Mesodermal cell (in vitro differentiated cells): ENCODE measurements around the gene TMEM14A. TPM values are rescaled to one million over a fixed set of nuclear protein-coding genes. Genes with fewer than 3 reads are reported as not detected.

Experiments used
- H3K27ac ChIP-seq: 2 replicates; pipeline ENCODE4 v1.7.0; 2013; ENCODE audit warnings: mild to moderate bottlenecking, low read depth, low read length, moderate library complexity; ENCODE audit not compliant: severe bottlenecking
- H3K36me3 ChIP-seq: 2 replicates; pipeline ENCODE4 v1.7.1; 2013; ENCODE audit warnings: mild to moderate bottlenecking, low read length, moderate library complexity; ENCODE audit not compliant: control insufficient read depth, insufficient read depth
- H3K4me1 ChIP-seq: one replicate; pipeline ENCODE4 v1.7.1; 2013; ENCODE audit warnings: mild to moderate bottlenecking, low read length; ENCODE audit not compliant: insufficient read depth, control insufficient read depth, poor library complexity, severe bottlenecking
- H3K4me3 ChIP-seq: 2 replicates; pipeline ENCODE4 v1.7.0; 2013; ENCODE audit warnings: low read length, control low read depth, mild to moderate bottlenecking; ENCODE audit not compliant: insufficient read depth, poor library complexity, severe bottlenecking; ENCODE audit errors: extremely low read depth
- H3K9me3 ChIP-seq: 2 replicates; pipeline ENCODE4 v1.7.1; 2013; ENCODE audit warnings: mild to moderate bottlenecking, low read length, moderate library complexity; ENCODE audit not compliant: control insufficient read depth
- WGBS, 2 experiments: methylation state at CpG; one replicate each; pipeline ENCODE4 v1.1.5; 2013; ENCODE audit warnings: missing lambda C conversion rate in 2 of 2; ENCODE audit not compliant: insufficient coverage in 2 of 2; 5-methylcytosine and 5-hydroxymethylcytosine counted together
- polyA plus RNA-seq, 2 experiments: library from polyadenylated mRNA; stranded (reverse); fragments of 50-300 nt; gene quantifications; one replicate each; pipeline ENCODE4 v1.2.3, GENCODE V29; 2013

Gene TMEM14A, protein sequence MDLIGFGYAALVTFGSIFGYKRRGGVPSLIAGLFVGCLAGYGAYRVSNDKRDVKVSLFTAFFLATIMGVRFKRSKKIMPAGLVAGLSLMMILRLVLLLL
- polyA plus RNA-seq (2013, experiment 1 of 2), result 16.0 TPM
- 17.5 TPM for polyA plus RNA-seq (2013, experiment 2 of 2)

DNA sequence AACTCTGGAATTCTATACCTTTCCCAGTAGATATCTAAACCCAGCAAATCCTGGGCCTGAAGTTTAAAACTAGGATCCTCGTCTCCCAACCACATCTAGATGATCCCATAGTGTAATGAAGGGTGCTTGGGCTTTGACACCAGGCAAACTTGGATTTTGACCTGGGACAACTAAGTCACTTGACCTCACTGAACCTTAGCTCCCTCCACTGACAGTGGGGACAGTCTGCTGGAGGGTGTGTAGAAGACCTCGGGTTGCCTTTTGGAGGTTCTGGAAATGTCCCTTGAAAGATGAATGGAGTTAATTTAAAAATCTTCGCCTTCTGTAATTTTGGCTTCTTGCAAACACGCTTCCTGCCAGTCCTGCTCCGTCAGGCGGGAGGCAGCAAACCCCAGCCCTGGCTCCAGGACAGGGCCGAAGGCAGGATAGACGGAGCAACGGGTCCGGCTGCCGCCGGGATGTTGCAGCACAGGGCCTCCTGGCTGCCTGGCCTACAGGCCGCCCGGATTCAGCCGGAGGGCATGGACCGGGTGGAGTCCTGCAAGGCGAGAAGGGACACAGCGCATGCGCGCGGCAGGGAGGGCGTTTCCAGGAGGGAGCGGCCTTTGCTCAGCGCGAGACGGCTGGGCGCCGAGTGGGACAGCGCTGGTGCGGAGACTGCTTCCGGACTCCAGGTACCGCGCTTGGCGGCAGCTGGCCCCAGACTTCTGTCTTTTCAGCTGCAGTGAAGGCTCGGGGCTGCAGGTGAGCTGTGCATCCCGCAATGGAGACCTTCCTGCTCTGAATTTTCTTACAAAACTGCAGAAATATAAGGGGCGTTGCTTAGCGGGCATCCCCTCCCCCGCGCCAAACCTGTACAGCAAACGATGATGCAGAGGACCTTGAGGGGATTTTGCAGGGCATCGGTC, at the start of gene TMEM14A:
TMEM14A (plus strand) TSS at position 612 of the 908 bp plus-strand sequence. CDS start 5,990 bp downstream, outside the sequence.
- Histone ChIP-seq H3K4me1 (peaks cover 4% of the 10 kb centered on the region), H3K4me3 (peak within 1 kb of the TSS; percentile 47), H3K9me3 (no peaks in the 10 kb centered on the region), H3K27ac (no peak within 1 kb of the TSS), H3K36me3 (peaks cover 13% of the 10 kb centered on the region)
- 5 to 8% methylated on average over 37 to 39 of the region's 42 CpGs for WGBS, 2 experiments

- H3K27ac ChIP-seq, result no peak overlapping the region
- H3K4me1 ChIP-seq, result peaks cover 2% of the 10 kb centered on the region
- no peak overlapping the region for H3K4me3 ChIP-seq
- WGBS, 2 experiments, result no CpG with 5 or more reads among the region's 1 CpG
- no peaks in the 10 kb centered on the region for H3K9me3 ChIP-seq
- no peaks in the 10 kb centered on the region for H3K36me3 ChIP-seq
Observed at GRCh38 chr6:52621631-52622030, 49.3 kb upstream of the TMEM14A start.

DNA sequence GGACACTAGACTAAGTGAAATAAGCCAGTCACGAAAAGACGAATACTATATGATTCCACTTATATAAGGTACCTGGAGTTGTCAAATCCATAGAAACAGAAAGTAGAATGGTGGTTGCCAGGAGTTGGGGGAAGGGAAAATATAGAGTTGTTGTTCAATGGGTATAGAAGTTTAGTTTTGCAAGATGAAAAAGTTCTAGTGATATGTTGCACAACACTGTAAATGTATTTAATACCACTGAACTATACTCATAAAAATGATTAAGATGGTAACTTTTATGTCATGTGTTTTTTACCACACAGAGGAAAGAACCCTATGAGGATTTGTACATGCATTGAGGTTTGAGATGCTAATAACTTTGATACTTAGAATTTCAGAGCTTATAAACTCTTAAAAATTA, 48.1 kb upstream of the TMEM14A start:
- H3K27ac ChIP-seq, result no peak overlapping the region
- H3K4me1 ChIP-seq, result no peaks in the 10 kb centered on the region
- no peak overlapping the region for H3K4me3 ChIP-seq
- H3K9me3 ChIP-seq, result no peaks in the 10 kb centered on the region
- no peaks in the 10 kb centered on the region for H3K36me3 ChIP-seq
- WGBS, 2 experiments, result 100% methylated on average over 2 of the region's 2 CpGs; no CpG with 5 or more reads in 1 of the 2 experiments

DNA sequence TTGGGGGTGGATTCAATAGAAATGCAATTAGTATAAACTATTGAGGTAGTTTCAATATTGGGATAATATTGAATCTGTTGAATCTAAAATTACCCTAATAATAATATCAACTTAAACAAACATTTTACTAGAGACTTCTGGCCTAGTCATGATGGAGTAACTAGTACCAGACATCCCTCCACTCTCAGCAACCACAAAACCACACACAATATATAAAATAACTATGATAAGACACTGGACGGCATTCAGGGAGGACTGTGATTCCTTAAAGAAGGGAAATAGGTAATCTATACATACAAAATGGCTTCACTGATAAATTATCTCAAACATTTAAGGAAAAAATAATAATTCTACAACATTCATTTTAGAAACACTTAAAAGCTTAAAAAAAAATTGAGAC, 38.9 kb upstream of the TMEM14A start:
- WGBS, 2 experiments, result no CpG with 5 or more reads among the region's 1 CpG
- Histone ChIP-seq H3K4me3 (no peak overlapping the region), H3K4me1 (peaks cover 8% of the 10 kb centered on the region), H3K9me3 (no peaks in the 10 kb centered on the region), H3K27ac (no peak overlapping the region), H3K36me3 (no peaks in the 10 kb centered on the region)

DNA sequence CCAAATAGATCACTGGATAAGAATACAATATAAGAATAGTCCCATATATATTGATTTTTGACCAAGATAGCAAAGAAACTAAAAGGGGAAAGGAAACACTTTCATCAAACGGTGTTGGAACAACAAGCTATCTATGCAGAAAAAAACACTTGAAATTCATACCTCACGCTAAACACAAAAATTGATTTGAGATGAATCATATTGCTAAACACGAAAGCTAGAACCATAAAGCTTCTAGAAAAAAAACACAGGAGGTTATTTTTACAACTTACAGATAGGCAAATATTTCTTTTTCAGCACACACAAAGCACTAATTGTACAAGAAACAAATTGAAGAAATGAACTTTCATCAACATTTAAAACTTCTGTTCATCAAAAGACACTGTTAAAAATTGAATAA, 36.7 kb upstream of the TMEM14A start:
- no peak overlapping the region for H3K4me3 ChIP-seq
- 100% methylated on average over 1 of the region's 3 CpGs; no CpG with 5 or more reads in 1 of the 2 experiments for WGBS, 2 experiments
- no peak overlapping the region for H3K27ac ChIP-seq
- peaks cover 8% of the 10 kb centered on the region for H3K4me1 ChIP-seq
- H3K9me3 ChIP-seq, result no peaks in the 10 kb centered on the region
- no peaks in the 10 kb centered on the region for H3K36me3 ChIP-seq

DNA sequence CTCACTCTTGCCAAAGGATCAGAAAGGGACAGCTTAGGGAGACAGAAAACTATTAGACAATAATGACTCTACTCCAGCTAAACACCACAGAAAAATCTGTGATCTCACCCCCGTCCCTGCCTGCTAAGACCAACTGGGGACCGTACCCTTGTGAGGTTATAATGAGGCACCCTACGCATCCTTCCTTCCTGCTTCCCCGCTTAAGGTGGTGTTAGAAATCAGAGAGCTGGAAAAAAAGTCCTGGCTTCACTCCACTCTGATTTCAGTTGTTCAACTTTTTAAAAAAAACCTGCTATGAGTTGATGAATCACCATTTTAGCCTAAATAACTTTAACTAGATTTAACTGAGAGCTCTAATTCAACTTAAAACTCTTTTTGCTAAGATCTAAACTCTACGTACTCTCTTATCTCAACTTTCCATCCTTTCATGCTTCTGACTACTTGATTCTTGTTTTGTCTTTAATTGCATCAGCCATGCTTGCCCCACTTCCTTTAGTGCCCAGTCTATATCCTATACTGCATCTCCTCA, 35.8 kb upstream of the TMEM14A start:
- Histone ChIP-seq H3K4me1 (peaks cover 8% of the 10 kb centered on the region), H3K9me3 (no peaks in the 10 kb centered on the region), H3K4me3 (no peak overlapping the region), H3K36me3 (no peaks in the 10 kb centered on the region), H3K27ac (peak overlapping the region; percentile 60)
- WGBS, 2 experiments, result 73 to 100% methylated on average over 1 to 3 of the region's 5 CpGs

DNA sequence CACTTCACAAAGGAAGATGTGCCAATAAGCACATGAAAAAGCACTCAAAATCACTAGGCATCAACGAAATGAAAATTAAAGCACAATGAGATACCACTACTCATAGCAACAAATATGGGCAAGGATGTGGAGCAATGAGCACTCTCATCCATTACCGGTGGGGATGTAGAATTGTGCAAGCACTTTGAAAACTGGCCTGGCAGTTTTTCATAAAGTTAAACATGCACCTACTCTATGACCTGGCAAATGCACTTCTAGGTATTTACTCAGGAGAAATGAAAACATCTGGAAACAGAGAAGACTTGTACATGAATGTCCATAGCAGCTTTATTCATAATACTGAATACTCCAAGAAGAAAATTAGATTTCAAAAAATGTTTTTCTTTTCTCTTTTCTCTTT, 34.1 kb upstream of the TMEM14A start:
- no peak overlapping the region for H3K4me3 ChIP-seq
- H3K9me3 ChIP-seq, result no peaks in the 10 kb centered on the region
- no peaks in the 10 kb centered on the region for H3K36me3 ChIP-seq
- peaks cover 11% of the 10 kb centered on the region for H3K4me1 ChIP-seq
- 100% methylated on average over 2 of the region's 2 CpGs; no CpG with 5 or more reads in 1 of the 2 experiments for WGBS, 2 experiments
- no peak overlapping the region for H3K27ac ChIP-seq

GRCh38 chr6:52639493-52639892, 31.4 kb upstream of the TMEM14A start:
- H3K4me3 ChIP-seq, result no peak overlapping the region

GRCh38 chr6:52640170-52640569, 30.7 kb upstream of the TMEM14A start:
- no peak overlapping the region for H3K4me3 ChIP-seq
- H3K4me1 ChIP-seq, result peaks cover 17% of the 10 kb centered on the region
- WGBS, 2 experiments, result 83 to 90% methylated on average over 9 to 10 of the region's 11 CpGs
- no peaks in the 10 kb centered on the region for H3K9me3 ChIP-seq
- no peaks in the 10 kb centered on the region for H3K36me3 ChIP-seq
- H3K27ac ChIP-seq, result no peak overlapping the region

More at GRCh38 chr6:52639493-52639892, 31.4 kb upstream of the TMEM14A start:
- Histone ChIP-seq H3K9me3 (no peaks in the 10 kb centered on the region), H3K36me3 (no peaks in the 10 kb centered on the region), H3K27ac (no peak overlapping the region), H3K4me1 (peaks cover 23% of the 10 kb centered on the region)
- 100% methylated on average over 2 of the region's 2 CpGs; no CpG with 5 or more reads in 1 of the 2 experiments for WGBS, 2 experiments

GRCh38 chr6:52640916-52641315, 30.0 kb upstream of the TMEM14A start:
- Histone ChIP-seq H3K9me3 (no peaks in the 10 kb centered on the region), H3K36me3 (no peaks in the 10 kb centered on the region), H3K4me1 (peaks cover 15% of the 10 kb centered on the region), H3K27ac (no peak overlapping the region), H3K4me3 (no peak overlapping the region)
- WGBS, 2 experiments, result 90 to 93% methylated on average over 5 of the region's 5 CpGs
